ENCODE data around the gene FAM168A. TPM values are rescaled to one million over a fixed set of nuclear protein-coding genes. Genes with fewer than 3 reads are reported as not detected.

Gene FAM168A
- total RNA-seq, 1 donor from 2014 or later: 21.2 TPM

GRCh38 chr11:73379189-73379880, 218.6 kb downstream of the FAM168A start:
- H3K36me3 Mint-ChIP-seq (ENCODE audit: low read depth, unreplicated experiment): peaks cover 3% of the 10 kb centered on the region
- TF ChIP-seq CTCF (IDR thresholded peaks at IDR 0.05; ENCODE audit: unreplicated experiment): no peak
- no peak overlapping the region for H3K4me3 Mint-ChIP-seq (ENCODE audit: unreplicated experiment)
- peaks cover 27% of the 10 kb centered on the region for H3K4me1 Mint-ChIP-seq (ENCODE audit: unreplicated experiment)
- H3K9me3 Mint-ChIP-seq (ENCODE audit: unreplicated experiment): no peaks in the 10 kb centered on the region
- no peak for DNase-seq (ENCODE audit: low spot score)
- H3K27me3 Mint-ChIP-seq (ENCODE audit: unreplicated experiment): peaks cover 20% of the 10 kb centered on the region
- H3K27ac Mint-ChIP-seq (ENCODE audit: unreplicated experiment): no peak overlapping the region

GRCh38 chr11:73376803-73377629, 220.9 kb downstream of the FAM168A start:
- H3K4me3 Mint-ChIP-seq (ENCODE audit: unreplicated experiment): peak overlapping the region; percentile 95
- H3K36me3 Mint-ChIP-seq (ENCODE audit: low read depth, unreplicated experiment): peaks cover 3% of the 10 kb centered on the region
- peaks cover 19% of the 10 kb centered on the region for H3K4me1 Mint-ChIP-seq (ENCODE audit: unreplicated experiment)
- no peak for DNase-seq (ENCODE audit: low spot score)
- H3K27me3 Mint-ChIP-seq (ENCODE audit: unreplicated experiment): peaks cover 17% of the 10 kb centered on the region
- H3K27ac Mint-ChIP-seq (ENCODE audit: unreplicated experiment): peak overlapping the region; percentile 75
- H3K9me3 Mint-ChIP-seq (ENCODE audit: unreplicated experiment): no peaks in the 10 kb centered on the region
- no peak for TF ChIP-seq CTCF (IDR thresholded peaks at IDR 0.05; ENCODE audit: unreplicated experiment)

- Mint-ChIP-seq H3K27ac (ENCODE audit: unreplicated experiment) (peak within 1 kb of the TSS; percentile 75), H3K4me3 (ENCODE audit: unreplicated experiment) (peak within 1 kb of the TSS; percentile 95), H3K4me1 (ENCODE audit: unreplicated experiment) (peaks cover 25% of the 10 kb centered on the region), H3K27me3 (ENCODE audit: unreplicated experiment) (peaks cover 17% of the 10 kb centered on the region), H3K9me3 (ENCODE audit: unreplicated experiment) (no peaks in the 10 kb centered on the region), H3K36me3 (ENCODE audit: low read depth, unreplicated experiment) (peaks cover 3% of the 10 kb centered on the region)
- DNase-seq (ENCODE audit: low spot score): peak; percentile 99
- TF ChIP-seq CTCF (IDR thresholded peaks at IDR 0.05; ENCODE audit: unreplicated experiment): peak; percentile 79
Measured at GRCh38 chr11:73376160-73376802, 221.6 kb downstream of the FAM168A start, which contains the start of gene RELT. TSS of gene RELT (plus strand) at chr11:73376399. CDS start at chr11:73389137, 12,738 bp downstream.

- DNase-seq (ENCODE audit: low spot score): no peak
- H3K27ac Mint-ChIP-seq (ENCODE audit: unreplicated experiment): peak overlapping the region; percentile 6
- peaks cover 25% of the 10 kb centered on the region for H3K4me1 Mint-ChIP-seq (ENCODE audit: unreplicated experiment)
- H3K9me3 Mint-ChIP-seq (ENCODE audit: unreplicated experiment): no peaks in the 10 kb centered on the region
- no peak for TF ChIP-seq CTCF (IDR thresholded peaks at IDR 0.05; ENCODE audit: unreplicated experiment)
- H3K36me3 Mint-ChIP-seq (ENCODE audit: low read depth, unreplicated experiment): peaks cover 3% of the 10 kb centered on the region
- H3K27me3 Mint-ChIP-seq (ENCODE audit: unreplicated experiment): peaks cover 18% of the 10 kb centered on the region
- H3K4me3 Mint-ChIP-seq (ENCODE audit: unreplicated experiment): peak overlapping the region; percentile 87
Measured at GRCh38 chr11:73375830-73376159, 222.1 kb downstream of the FAM168A start.

Data from endothelial cell (in vitro differentiated cells).